Activated naive CD4-positive, alpha-beta T cell treated with anti-CD3 and anti-CD28 coated beads, Interleukin-2, amount 10 ng/mL, durations not matched to agents 7 days and 5 days (primary cell): Measurements from ENCODE around the gene PLAAT4.
A peak's percentile ranks its signal among the peaks of the same experiment; 100 is the strongest.
"Not testable (repeated sequence)": the region's sequence is repeated elsewhere in the genome, so short reads cannot be mapped to it uniquely, and the experiment has no call there.

Experiments
- CTCF ChIA-PET: fragments of 350-600 bp; sonication (Branson Sonifier 250); formaldehyde crosslinking; loops from one replicate; lab custom pipeline; 2021; ENCODE audit warnings: antibody characterized with exemption; lab: Charles Lee
- DNase-seq: peaks from one replicate; pipeline ENCODE4 v3.0.0-alpha.2; 2020
- H3K27ac Mint-ChIP-seq: one replicate; pipeline ENCODE4 v1.8.0; 2021; ENCODE audit warnings: mild to moderate bottlenecking, moderate library complexity, mixed read lengths
- H3K27me3 Mint-ChIP-seq: one replicate; pipeline ENCODE4 v1.8.0; 2021; ENCODE audit warnings: mild to moderate bottlenecking, mixed read lengths
- H3K36me3 Mint-ChIP-seq: one replicate; pipeline ENCODE4 v1.8.0; 2021; ENCODE audit warnings: mixed read lengths
- H3K4me1 Mint-ChIP-seq: one replicate; pipeline ENCODE4 v1.8.0; 2021; ENCODE audit warnings: mixed read lengths
- H3K4me3 Mint-ChIP-seq: one replicate; pipeline ENCODE4 v1.8.0; 2021; ENCODE audit warnings: mild to moderate bottlenecking, moderate library complexity, mixed read lengths
- H3K9me3 Mint-ChIP-seq: one replicate; pipeline ENCODE4 v1.8.0; 2021; ENCODE audit warnings: mixed read lengths

The PLAAT4 gene

DNA sequence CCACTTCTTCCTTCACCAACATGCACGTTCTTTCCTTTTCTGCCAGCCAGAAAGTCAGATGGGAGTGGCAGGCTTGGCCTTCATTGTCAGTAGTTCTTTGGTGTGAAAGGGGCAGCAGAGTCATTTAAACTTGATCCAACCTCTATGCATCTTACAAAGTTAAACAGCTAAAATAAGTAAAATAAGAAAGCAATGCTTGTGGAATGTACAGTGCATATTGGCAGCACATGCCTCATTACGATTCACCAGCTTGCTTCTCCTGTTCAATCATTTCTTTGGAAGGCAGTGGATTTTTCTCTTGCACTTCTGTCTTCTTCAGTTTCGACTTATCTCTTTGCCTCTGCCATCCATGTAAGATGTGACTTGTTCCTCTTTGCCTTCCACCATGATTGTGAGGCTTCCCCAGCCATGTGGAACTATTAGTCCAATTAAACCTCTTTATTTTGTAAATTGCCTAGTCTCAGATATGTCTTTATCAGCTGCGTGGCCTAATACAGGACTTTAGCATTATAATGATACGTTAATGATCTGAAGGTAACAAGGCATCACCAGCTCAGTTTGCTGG lies 15.9 kb upstream of the PLAAT4 start:
- H3K4me3 Mint-ChIP-seq, result no peak overlapping the region
- H3K27me3 Mint-ChIP-seq, result peaks cover 8% of the 10 kb centered on the region

DNA sequence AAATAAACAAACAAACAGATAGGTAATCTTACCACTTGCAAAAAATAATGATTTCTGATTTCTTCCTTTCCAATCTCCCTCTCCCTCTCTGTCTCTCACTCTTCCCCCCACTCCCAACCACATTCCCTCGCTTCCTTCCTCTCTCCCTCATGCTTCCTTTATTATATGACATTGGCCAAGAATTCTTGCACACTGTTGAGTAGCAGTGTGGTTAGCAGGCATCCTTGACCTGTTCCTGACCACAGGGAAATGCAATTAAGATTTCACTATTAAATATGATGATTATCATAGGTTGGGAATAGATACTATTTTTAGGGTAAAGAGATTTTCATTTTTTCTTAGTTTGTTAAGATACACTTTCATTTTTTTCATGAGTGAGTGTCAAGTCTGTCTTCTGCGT lies 14.7 kb upstream of the PLAAT4 start:
- CTCF ChIA-PET, result no interaction called here
- Mint-ChIP-seq H3K9me3 (peaks cover 7% of the 10 kb centered on the region), H3K36me3 (no peaks in the 10 kb centered on the region), H3K4me1 (peaks cover 9% of the 10 kb centered on the region), H3K4me3 (no peak overlapping the region), H3K27ac (no peak overlapping the region), H3K27me3 (peaks cover 8% of the 10 kb centered on the region)
- DNase-seq, result no peak

More for the DNA sequence above, 15.9 kb upstream of the PLAAT4 start:
- peaks cover 7% of the 10 kb centered on the region for H3K9me3 Mint-ChIP-seq
- H3K27ac Mint-ChIP-seq, result no peak overlapping the region
- H3K4me1 Mint-ChIP-seq, result peaks cover 9% of the 10 kb centered on the region
- H3K36me3 Mint-ChIP-seq, result no peaks in the 10 kb centered on the region
- DNase-seq, result no peak
- CTCF ChIA-PET, result interaction anchor here (1.3 kb wide), 1 partner anchor 41 kb away, joined by 4 read pairs; no protein-coding TSS in a partner anchor

DNA sequence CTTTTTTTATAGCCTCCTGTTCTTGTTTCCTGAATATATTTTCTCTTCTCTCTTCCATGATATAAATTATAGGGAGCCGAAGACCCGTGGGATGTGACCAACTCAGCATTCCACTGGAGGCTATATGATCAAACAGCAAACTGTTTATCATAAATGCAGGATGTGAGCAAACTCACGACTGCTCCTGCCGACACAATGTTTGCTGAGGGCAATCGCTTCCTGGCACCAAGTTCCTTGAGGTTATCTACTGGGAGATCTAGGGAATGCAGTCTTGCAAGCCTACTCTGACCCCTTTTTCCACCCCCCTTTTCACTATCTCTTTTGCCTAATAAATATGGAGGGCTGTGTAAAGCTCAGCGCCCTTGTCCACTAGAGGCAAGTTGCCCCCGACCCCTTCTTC lies 13.5 kb upstream of the PLAAT4 start:
- no peak for DNase-seq
- no peaks in the 10 kb centered on the region for H3K36me3 Mint-ChIP-seq
- peaks cover 8% of the 10 kb centered on the region for H3K27me3 Mint-ChIP-seq
- peaks cover 8% of the 10 kb centered on the region for H3K9me3 Mint-ChIP-seq
- CTCF ChIA-PET, result no interaction called here
- H3K4me1 Mint-ChIP-seq, result peaks cover 6% of the 10 kb centered on the region
- H3K27ac Mint-ChIP-seq, result no peak overlapping the region
- no peak overlapping the region for H3K4me3 Mint-ChIP-seq

DNA sequence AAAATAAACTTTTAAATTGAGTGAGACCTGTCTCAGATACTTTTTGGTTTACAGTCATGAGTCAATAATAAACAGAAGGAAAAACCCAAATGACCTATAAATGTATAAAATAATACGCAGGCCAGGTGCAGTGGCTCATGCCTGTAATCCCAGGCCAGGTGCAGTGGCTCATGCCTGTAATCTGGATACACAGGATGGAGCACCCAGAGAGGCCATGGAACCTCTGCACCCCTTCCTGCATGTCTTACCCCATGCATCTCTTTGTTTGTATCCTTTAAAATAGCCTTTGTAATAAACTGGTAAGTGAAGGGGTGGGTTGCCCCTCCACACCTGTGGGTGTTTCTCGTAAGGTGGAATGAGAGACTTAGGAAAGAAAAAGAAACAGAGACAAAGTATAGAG lies 8.9 kb upstream of the PLAAT4 start:
- Mint-ChIP-seq H3K4me3 (no peak overlapping the region), H3K36me3 (no peaks in the 10 kb centered on the region), H3K9me3 (peaks cover 8% of the 10 kb centered on the region), H3K27ac (no peak overlapping the region), H3K4me1 (peaks cover 33% of the 10 kb centered on the region), H3K27me3 (peaks cover 8% of the 10 kb centered on the region)
- no peak for DNase-seq
- CTCF ChIA-PET, result no interaction called here

DNA sequence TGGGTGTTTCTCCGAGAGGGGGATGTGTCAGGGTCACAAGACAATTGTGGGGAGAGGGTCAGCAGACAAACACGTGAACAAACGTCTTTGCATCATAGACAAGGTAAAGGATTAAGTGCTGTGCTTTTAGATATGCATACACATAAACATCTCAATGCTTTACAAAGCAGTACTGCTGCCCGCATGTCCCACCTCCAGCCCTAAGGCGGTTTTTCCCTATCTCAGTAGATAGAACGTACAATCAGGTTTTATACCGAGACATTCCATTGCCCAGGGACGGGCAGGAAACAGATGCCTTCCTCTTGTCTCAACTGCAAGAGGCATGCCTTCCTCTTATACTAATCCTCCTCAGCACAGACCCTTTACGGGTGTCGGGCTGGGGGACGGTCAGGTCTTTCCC lies 8.5 kb upstream of the PLAAT4 start:
- H3K36me3 Mint-ChIP-seq, H3K27ac Mint-ChIP-seq, H3K27me3 Mint-ChIP-seq, CTCF ChIA-PET, DNase-seq, H3K9me3 Mint-ChIP-seq, H3K4me3 Mint-ChIP-seq: not testable (repeated sequence)
- peaks cover 38% of the 10 kb centered on the region for H3K4me1 Mint-ChIP-seq

DNA sequence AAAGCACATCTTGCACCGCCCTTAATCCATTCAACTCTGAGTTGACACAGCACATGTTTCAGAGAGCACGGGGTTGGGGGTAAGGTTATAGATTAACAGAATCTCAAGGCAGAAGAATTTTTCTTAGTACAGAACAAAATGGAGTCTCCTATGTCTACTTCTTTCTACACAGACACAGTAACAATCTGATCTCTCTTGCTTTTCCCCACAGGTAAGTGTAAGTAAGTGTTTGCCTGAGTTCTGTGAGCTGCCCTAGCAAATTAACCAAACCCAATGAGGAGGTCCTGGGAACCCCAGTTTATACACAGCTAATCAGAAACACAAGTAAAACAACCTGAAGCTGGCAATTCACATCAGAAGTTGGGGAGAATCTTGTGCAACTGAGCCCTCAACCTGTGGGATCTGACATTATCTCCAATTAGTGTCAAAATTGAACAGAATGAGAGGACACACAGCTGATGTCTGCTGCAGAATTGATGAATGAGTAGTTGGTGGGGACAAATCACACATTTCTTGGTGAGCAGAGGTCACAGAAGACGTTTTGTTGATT lies 7.8 kb upstream of the PLAAT4 start:
- H3K9me3 Mint-ChIP-seq, H3K4me3 Mint-ChIP-seq, H3K36me3 Mint-ChIP-seq, CTCF ChIA-PET, DNase-seq, H3K27me3 Mint-ChIP-seq, H3K27ac Mint-ChIP-seq: not testable (repeated sequence)
- peaks cover 44% of the 10 kb centered on the region for H3K4me1 Mint-ChIP-seq

DNA sequence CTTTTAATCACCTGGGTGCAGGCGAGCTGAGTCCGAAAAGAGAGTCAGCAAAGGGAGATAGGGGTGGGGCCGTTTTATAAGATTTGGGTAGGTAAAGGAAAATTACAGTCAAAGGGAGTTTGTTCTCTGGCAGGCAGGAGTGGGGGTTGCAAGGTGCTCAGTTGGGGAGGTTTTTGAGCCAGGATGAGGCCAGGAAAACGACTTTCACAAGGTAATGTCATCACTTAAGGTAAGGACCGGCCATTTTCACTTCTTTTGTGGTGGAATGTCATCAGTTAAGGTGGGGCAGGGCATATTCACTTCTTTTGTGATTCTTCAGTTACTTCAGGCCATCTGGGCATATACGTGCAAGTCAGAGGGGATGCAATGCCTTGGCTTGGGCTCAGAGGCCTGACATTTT lies 7.2 kb upstream of the PLAAT4 start:
- H3K36me3 Mint-ChIP-seq, H3K27ac Mint-ChIP-seq, H3K4me3 Mint-ChIP-seq, H3K9me3 Mint-ChIP-seq, DNase-seq, H3K27me3 Mint-ChIP-seq, CTCF ChIA-PET: not testable (repeated sequence)
- H3K4me1 Mint-ChIP-seq, result peaks cover 50% of the 10 kb centered on the region

DNA sequence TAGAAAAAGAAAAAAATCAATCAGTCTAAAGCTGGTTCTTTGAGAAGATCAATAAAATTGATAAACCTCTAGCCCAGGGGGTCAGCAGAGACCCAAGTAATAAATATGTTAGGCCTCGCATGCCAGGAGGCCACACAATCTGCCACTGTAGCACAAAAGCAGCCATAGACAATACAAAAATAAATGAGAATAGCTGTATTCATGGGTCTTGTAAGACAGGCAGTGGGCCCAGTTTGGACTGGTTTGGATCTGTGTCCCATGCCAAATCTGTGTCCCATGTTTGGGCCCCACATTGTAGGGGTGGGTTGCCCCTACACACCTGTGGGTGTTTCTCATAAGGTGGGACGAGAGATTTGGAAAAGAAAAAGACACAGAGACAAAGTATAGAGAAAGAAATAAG lies 6.6 kb upstream of the PLAAT4 start:
- Mint-ChIP-seq H3K27me3 (no peaks in the 10 kb centered on the region), H3K36me3 (no peaks in the 10 kb centered on the region), H3K27ac (no peak overlapping the region), H3K4me1 (peaks cover 55% of the 10 kb centered on the region), H3K9me3 (peaks cover 1% of the 10 kb centered on the region), H3K4me3 (no peak overlapping the region)
- CTCF ChIA-PET, result no interaction called here
- DNase-seq, result no peak

DNA sequence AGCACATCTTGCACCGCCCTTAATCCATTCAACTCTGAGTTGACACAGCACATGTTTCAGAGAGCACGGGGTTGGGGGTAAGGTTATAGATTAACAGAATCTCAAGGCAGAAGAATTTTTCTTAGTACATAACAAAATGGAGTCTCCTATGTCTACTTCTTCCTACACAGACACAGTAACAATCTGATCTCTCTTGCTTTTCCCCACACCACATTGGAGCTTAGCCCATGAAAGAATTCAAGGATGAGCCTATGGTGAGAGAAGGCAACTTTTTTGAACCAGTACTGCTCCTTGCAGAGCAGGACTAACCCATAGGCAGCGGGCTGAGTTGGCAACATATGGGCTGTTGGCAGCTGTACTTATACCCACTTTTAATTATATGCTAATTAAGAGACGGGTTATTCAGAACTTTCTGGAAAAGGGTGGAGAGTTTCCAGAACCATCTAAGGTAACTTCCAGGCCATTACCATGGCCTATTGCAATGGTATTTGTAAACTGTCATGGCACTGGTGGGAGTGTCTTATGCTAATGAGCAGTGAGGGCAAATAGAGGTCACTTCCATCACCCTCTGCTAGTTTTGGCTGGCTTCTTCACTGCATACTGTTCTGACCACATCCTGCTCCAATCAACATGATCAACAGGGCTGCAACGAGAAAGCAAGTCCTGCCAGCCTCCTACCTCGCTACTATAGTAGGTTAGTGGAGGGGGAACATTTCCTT lies 5.4 kb upstream of the PLAAT4 start:
- CTCF ChIA-PET, result interaction anchor here (1.3 to 1.4 kb wide), 2 partner anchors 34 to 52 kb away, joined by 3 to 4 read pairs; no protein-coding TSS in a partner anchor
- DNase-seq, result peak; percentile 80
- H3K4me1 Mint-ChIP-seq, result peaks cover 67% of the 10 kb centered on the region
- not testable (repeated sequence) for H3K36me3 Mint-ChIP-seq, H3K9me3 Mint-ChIP-seq, H3K27me3 Mint-ChIP-seq
- peak overlapping the region; percentile 14 for H3K4me3 Mint-ChIP-seq
- H3K27ac Mint-ChIP-seq, result peak overlapping the region; percentile 76

DNA sequence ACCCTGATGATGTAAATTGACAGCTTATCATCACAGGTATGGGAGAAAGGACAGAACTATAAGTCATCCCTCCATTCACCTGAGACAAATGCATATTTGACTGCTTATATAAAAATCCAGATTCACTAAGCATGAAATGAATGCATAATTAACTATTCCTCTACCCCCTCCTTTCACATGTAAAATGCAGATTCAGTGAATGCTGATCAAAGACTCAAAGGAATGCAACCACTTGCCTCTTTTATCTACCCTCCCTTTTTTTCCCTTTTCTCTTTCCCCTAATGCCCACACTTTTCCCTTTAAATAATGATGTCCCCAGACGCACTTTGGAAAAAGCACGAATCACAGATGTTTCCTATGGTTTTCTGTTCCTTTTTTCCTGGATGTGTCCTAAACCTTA lies 4.5 kb upstream of the PLAAT4 start:
- Mint-ChIP-seq H3K27me3 (no peaks in the 10 kb centered on the region), H3K4me3 (no peak overlapping the region), H3K27ac (peak overlapping the region; percentile 76), H3K36me3 (no peaks in the 10 kb centered on the region), H3K9me3 (no peaks in the 10 kb centered on the region), H3K4me1 (peaks cover 73% of the 10 kb centered on the region)
- no peak for DNase-seq
- CTCF ChIA-PET, result interaction anchor here (1.3 to 2.1 kb wide), 4 partner anchors 33 to 53 kb away, joined by 3 to 7 read pairs (median 4); no protein-coding TSS in a partner anchor

DNA sequence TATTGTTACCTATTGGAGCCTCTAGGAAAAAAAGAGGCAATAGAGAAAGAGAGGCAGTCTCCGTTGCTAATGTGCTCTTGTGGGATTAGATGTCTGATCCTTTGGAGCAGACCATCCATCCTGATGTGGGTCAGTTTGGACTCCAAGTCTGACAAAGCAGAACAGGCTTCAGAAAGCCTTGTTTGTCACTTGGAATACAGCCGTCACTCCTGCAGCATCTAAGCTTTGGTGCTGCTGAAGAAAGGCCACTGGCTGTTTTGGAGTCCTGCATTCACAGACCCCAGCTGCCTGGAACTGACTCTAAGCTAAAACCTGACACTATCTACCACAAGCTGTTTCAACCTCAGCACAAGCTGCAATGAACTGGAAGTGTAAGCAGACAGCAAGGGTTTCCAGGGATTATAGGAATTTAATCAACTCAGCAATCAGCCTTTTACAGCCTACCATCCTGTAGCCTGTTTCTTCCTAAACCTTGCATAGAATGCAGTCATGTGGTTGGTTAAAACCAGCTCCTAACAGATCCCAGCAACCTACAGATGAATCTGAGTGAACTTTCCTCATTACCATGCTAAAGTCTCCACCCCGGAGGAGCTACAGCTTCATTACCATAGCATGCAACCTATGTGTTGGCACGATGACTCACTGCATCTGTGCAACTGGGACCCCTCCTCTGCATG lies 3.7 kb upstream of the PLAAT4 start:
- Mint-ChIP-seq H3K9me3 (no peaks in the 10 kb centered on the region), H3K27ac (no peak overlapping the region), H3K36me3 (peaks cover 3% of the 10 kb centered on the region), H3K4me1 (peaks cover 78% of the 10 kb centered on the region), H3K4me3 (no peak overlapping the region), H3K27me3 (no peaks in the 10 kb centered on the region)
- CTCF ChIA-PET, result interaction anchor here (0.8 to 2.1 kb wide), 5 partner anchors 32 to 103 kb away, joined by 3 to 7 read pairs (median 3); no protein-coding TSS in a partner anchor
- no peak for DNase-seq

DNA sequence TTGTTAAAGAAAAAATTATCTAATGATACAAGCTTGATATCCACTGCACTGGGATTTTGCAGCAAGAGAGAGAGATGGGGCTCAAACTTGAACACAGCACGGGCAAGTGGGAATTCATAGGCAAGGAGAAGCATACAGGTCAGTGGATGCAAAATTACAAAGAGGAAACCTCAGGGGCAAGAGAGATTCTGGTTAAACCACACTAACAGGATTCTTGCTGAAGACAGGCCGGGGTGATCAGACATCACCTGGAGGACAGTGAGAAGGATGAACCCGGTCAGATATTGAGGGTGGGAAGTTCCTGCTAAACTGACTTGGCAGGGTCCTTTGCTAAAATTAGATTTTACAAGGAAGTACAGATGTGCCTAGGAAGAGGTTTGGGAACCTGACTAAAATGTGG lies 2.5 kb upstream of the PLAAT4 start:
- Mint-ChIP-seq H3K9me3 (no peaks in the 10 kb centered on the region), H3K36me3 (peaks cover 12% of the 10 kb centered on the region), H3K4me1 (peaks cover 85% of the 10 kb centered on the region), H3K4me3 (no peak overlapping the region), H3K27ac (no peak overlapping the region), H3K27me3 (no peaks in the 10 kb centered on the region)
- CTCF ChIA-PET, result interaction anchor here (2.1 kb wide), 1 partner anchor 40 kb away, joined by 7 read pairs; no protein-coding TSS in a partner anchor
- no peak for DNase-seq

DNA sequence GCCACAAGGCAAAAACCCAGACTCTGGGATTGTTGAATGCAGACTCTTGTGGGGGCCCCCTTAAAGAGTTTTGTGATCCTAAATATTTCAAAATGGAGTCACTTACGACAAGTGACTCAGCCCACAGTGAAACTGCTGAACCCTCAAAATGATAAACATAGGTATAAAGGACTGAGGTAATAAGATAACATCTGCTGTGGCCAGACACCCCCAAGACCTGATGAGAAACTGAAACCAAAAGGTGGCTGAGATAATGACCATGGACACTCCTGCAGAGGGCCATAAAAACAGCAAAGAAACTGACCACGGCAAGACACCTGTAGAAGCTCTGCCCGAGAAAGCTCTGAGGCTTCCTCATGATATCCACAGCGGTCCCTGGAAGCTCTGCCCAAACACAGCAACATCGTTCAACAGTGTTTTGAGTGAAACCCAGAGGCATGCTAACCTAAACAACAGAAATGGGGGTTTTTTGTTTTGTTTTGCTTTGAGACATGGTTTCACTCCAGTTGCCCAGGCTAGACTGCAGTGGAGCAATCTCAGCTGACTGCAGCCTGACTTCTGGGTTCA lies 1.6 kb upstream of the PLAAT4 start:
- peak overlapping the region; percentile 87 for H3K27ac Mint-ChIP-seq
- no peaks in the 10 kb centered on the region for H3K9me3 Mint-ChIP-seq
- no peaks in the 10 kb centered on the region for H3K27me3 Mint-ChIP-seq
- H3K4me1 Mint-ChIP-seq, result peaks cover 79% of the 10 kb centered on the region
- peaks cover 16% of the 10 kb centered on the region for H3K36me3 Mint-ChIP-seq
- CTCF ChIA-PET, result interaction anchor here (1.0 to 2.5 kb wide), 2 partner anchors 18 to 40 kb away, joined by 3 to 10 read pairs; no protein-coding TSS in a partner anchor
- no peak overlapping the region for H3K4me3 Mint-ChIP-seq
- peak; percentile 29 for DNase-seq

DNA sequence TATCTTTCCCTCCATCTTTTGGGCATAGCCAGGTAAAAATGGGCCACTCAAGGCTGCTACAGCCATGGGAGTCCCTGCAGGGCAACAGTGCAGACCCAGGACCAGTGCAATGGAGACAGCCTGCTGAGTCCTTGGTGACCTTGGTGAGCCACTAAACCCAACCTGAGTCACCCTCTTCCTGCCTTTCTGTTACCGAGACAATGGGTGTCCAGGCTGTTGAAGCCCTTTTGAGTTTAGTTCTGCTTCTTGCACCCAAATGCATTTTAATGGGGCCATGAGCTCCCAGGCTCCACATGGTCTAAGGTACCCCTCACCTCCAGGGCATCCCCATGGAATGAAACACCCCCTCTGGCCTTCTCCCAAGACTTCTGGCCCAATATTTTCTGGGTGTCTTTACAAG lies 874 bp upstream of the PLAAT4 start:
- Mint-ChIP-seq H3K9me3 (no peaks in the 10 kb centered on the region), H3K4me3 (peak overlapping the region; percentile 82), H3K36me3 (peaks cover 20% of the 10 kb centered on the region), H3K27me3 (no peaks in the 10 kb centered on the region), H3K4me1 (peaks cover 80% of the 10 kb centered on the region), H3K27ac (peak overlapping the region; percentile 87)
- CTCF ChIA-PET, result interaction anchor here (0.5 to 2.5 kb wide), 4 partner anchors 17 to 101 kb away, joined by 3 to 15 read pairs (median 6); no protein-coding TSS in a partner anchor
- peak; percentile 52 for DNase-seq
